Type B pancreatic cell (in vitro differentiated cells): ENCODE results near the gene RSRC1. TPM values are rescaled to one million over a fixed set of nuclear protein-coding genes. Genes with fewer than 3 reads are reported as not detected.

Experiments used
- DNase-seq: peaks from one replicate; pipeline ENCODE4 v3.0.0; 2021; ENCODE audit warnings: mixed read lengths; ENCODE audit not compliant: unreplicated experiment; ENCODE audit errors: extremely low spot score
- H3K27ac Mint-ChIP-seq: 2 replicates; pipeline ENCODE4 v1.8.0; 2021; ENCODE audit warnings: mild to moderate bottlenecking, mixed read lengths
- H3K27me3 Mint-ChIP-seq: 2 replicates; pipeline ENCODE4 v1.8.0; 2021; ENCODE audit warnings: mixed read lengths
- H3K36me3 Mint-ChIP-seq: 2 replicates; pipeline ENCODE4 v1.8.0; 2021; ENCODE audit warnings: mixed read lengths
- H3K4me1 Mint-ChIP-seq: one replicate; pipeline ENCODE4 v1.8.0; 2021; ENCODE audit warnings: mixed read lengths; ENCODE audit not compliant: unreplicated experiment
- H3K4me3 Mint-ChIP-seq: 2 replicates; pipeline ENCODE4 v1.8.0; 2021; ENCODE audit warnings: mild to moderate bottlenecking, mixed read lengths
- H3K9me3 Mint-ChIP-seq: 2 replicates; pipeline ENCODE4 v1.8.0; 2021; ENCODE audit warnings: mixed read lengths
- CTCF ChIP-seq: fragments of 200-600 bp; sonication (generic); conservative IDR thresholded peaks from 2 replicates; pipeline ENCODE4 v1.5.0; 2021; ENCODE audit warnings: antibody characterized with exemption, mild to moderate bottlenecking
- total RNA-seq: library from RNA; stranded (reverse); gene quantifications from 2 replicates; pipeline ENCODE4 v1.2.1, GENCODE V29; 2021; ENCODE audit warnings: low replicate concordance

RSRC1 gene
- total RNA-seq, 1 donor from 2014 or later = 34.6 TPM

DNA sequence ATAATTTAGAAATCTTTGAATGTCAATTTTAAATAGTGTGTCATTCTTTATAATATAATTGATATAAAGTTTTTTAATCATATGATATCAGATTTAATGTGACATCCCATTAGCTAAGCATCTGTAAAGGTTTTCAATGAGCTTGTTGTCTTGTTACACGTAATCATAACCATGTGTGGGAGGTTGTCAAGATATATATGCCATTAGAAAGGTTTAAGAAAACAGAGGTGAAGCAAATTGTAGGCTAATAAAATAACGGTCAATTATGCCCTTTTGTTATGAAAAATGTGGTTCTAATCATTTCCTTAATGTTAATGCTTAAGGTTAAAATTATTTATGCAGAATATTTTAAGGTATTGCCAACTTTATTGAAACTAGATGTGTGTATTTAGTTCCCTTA is 56.3 kb downstream of the RSRC1 start:
- Mint-ChIP-seq H3K36me3 (peaks cover 4% of the 10 kb centered on the region), H3K4me1 (peaks cover 19% of the 10 kb centered on the region), H3K9me3 (no peaks in the 10 kb centered on the region), H3K27ac (no peak overlapping the region), H3K4me3 (no peak overlapping the region), H3K27me3 (no peaks in the 10 kb centered on the region)
- DNase-seq = no peak
- TF ChIP-seq CTCF = no peak

GRCh38 chr3:158167737-158168557 is 58.1 kb downstream of the RSRC1 start:
- H3K27me3 Mint-ChIP-seq = no peaks in the 10 kb centered on the region
- TF ChIP-seq CTCF = no peak
- H3K4me3 Mint-ChIP-seq = no peak overlapping the region
- no peak overlapping the region for H3K27ac Mint-ChIP-seq
- no peak for DNase-seq
- H3K4me1 Mint-ChIP-seq = peaks cover 19% of the 10 kb centered on the region
- H3K9me3 Mint-ChIP-seq = no peaks in the 10 kb centered on the region
- H3K36me3 Mint-ChIP-seq = no peaks in the 10 kb centered on the region

DNA sequence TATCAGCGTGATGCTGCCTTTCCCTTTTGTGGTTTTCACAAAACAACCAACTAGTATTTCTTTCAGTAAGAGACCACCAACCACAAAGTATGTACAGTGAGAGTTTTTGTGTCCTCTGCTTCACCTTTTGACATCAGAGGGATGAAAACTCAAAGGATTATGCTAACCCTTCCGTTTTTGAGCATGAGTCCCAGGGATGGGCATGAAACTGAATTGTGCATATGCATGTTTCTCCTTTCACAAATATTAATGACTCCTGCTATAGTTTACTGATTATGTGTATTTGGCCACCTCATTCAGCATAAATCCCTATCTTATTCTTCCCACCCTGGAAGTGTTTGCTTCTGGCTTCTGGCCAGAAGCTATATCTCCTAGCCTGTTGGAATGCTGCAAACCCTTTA is 59.2 kb downstream of the RSRC1 start:
- Mint-ChIP-seq H3K27ac (no peak overlapping the region), H3K4me1 (peaks cover 19% of the 10 kb centered on the region), H3K9me3 (no peaks in the 10 kb centered on the region), H3K27me3 (no peaks in the 10 kb centered on the region), H3K36me3 (no peaks in the 10 kb centered on the region), H3K4me3 (no peak overlapping the region)
- DNase-seq = no peak
- TF ChIP-seq CTCF = no peak

DNA sequence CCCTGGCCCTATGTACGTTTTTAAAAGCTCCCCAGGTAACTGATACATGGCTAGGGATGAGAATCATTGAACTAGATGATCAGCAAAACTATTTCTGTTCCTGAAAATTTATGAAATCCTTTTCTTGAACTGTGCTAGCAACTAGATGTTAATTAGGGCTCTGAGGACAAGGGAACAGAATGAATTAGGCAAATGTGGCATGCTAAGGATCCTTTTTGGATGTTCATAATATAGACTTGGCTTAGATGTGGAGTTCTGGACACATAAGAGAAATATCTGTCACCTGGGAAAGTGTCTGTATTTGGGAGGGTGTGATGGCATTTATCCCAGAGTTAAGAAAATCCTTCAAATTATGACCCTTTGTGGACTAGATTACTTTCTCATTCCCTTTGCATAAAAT is 71.2 kb downstream of the RSRC1 start:
- Mint-ChIP-seq H3K9me3 (peaks cover 5% of the 10 kb centered on the region), H3K36me3 (peaks cover 9% of the 10 kb centered on the region), H3K4me1 (peaks cover 3% of the 10 kb centered on the region), H3K27me3 (no peaks in the 10 kb centered on the region), H3K27ac (no peak overlapping the region), H3K4me3 (no peak overlapping the region)
- no peak for DNase-seq
- TF ChIP-seq CTCF = no peak

DNA sequence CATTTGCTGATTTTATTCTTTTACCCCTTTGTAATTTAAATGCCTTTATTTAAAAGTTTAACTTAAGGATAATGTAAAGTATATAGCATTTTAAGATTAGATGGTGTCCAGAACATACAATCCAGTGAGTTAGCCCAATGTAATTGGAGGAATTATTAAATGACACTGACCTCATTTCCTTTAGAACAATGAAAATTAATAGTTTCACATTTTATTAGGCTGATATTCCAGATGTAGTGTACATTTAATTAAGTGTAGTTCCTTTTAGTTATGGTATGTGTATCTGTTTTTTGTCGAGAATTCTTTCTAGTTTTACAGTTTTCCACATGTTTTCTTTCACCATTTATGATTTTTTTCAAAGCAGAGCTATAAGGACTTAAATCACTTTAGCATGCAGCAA is 75.8 kb downstream of the RSRC1 start:
- Mint-ChIP-seq H3K27me3 (no peaks in the 10 kb centered on the region), H3K4me3 (no peak overlapping the region), H3K4me1 (peaks cover 9% of the 10 kb centered on the region), H3K9me3 (no peaks in the 10 kb centered on the region), H3K27ac (no peak overlapping the region), H3K36me3 (no peaks in the 10 kb centered on the region)
- no peak for DNase-seq
- no peak for TF ChIP-seq CTCF
